ENCODE data around the gene UGT1A10. TPM values are rescaled to one million over a fixed set of nuclear protein-coding genes. Genes with fewer than 3 reads are reported as not detected.

Gene UGT1A10
- total RNA-seq, 2 donors from 2014 or later, result 0.41 TPM; not detected in 1

DNA sequence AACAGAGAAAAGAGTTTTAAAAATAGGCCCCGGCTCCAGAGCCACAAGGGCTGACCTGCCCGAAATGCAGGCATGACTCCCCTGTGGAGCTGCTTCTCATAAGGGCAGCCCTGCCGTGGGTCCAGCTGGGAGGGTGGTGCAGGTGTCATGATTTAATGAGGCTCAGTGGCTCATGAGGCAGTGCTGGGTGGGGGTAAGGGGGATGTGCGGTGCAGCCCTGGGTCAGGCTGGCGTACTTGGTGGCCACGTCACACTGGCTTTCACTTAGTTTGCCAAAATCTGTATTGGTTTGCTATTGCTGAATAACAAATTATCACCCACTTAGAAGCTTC is 184.5 kb downstream of the UGT1A10 start:
- DNase-seq (ENCODE audit: low spot score), result no peak
- Histone ChIP-seq H3K27me3 (replicated peaks; ENCODE audit: insufficient read depth) (no peaks in the 10 kb centered on the region), H3K4me3 (no peak overlapping the region), H3K9me3 (no peaks in the 10 kb centered on the region), H3K4me1 (ENCODE audit: control insufficient read depth in 1 of 2, low read depth in 2 of 2) (no peaks in the 10 kb centered on the region), H3K27ac (no peak overlapping the region), H3K36me3 (no peaks in the 10 kb centered on the region)
- no peak for ATAC-seq (ENCODE audit: insufficient number of reproducible peaks, low FRiP score, low read depth)
- TF ChIP-seq, protein P1, sequence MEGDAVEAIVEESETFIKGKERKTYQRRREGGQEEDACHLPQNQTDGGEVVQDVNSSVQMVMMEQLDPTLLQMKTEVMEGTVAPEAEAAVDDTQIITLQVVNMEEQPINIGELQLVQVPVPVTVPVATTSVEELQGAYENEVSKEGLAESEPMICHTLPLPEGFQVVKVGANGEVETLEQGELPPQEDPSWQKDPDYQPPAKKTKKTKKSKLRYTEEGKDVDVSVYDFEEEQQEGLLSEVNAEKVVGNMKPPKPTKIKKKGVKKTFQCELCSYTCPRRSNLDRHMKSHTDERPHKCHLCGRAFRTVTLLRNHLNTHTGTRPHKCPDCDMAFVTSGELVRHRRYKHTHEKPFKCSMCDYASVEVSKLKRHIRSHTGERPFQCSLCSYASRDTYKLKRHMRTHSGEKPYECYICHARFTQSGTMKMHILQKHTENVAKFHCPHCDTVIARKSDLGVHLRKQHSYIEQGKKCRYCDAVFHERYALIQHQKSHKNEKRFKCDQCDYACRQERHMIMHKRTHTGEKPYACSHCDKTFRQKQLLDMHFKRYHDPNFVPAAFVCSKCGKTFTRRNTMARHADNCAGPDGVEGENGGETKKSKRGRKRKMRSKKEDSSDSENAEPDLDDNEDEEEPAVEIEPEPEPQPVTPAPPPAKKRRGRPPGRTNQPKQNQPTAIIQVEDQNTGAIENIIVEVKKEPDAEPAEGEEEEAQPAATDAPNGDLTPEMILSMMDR (IDR thresholded peaks at IDR 0.05), result no peak

DNA sequence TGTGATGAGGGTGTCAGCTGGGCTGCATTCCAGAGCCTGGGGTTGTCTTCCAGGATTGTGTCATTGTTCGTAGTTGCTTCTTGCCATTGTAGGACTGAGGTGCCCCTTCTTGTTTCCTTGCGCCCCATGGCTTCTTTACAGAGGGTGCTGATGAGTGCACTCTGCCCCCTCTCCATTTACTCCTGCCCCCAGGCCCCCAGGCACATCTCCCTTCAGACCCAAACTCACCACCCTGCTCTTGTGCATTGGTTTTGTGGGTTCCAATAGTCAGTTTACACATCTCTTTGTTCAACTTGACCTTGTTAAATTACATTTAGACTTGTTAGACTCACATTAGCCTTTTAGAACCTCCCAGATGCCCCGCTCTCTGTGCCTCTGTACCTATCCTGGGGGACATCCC is 184.9 kb downstream of the UGT1A10 start:
- no peak overlapping the region for H3K4me3 ChIP-seq
- no peaks in the 10 kb centered on the region for H3K27me3 ChIP-seq (replicated peaks; ENCODE audit: insufficient read depth)
- H3K9me3 ChIP-seq, result no peaks in the 10 kb centered on the region
- no peak for DNase-seq (ENCODE audit: low spot score)
- no peak overlapping the region for H3K27ac ChIP-seq
- no peak for ATAC-seq (ENCODE audit: insufficient number of reproducible peaks, low FRiP score, low read depth)
- H3K4me1 ChIP-seq (ENCODE audit: control insufficient read depth in 1 of 2, low read depth in 2 of 2), result no peaks in the 10 kb centered on the region
- H3K36me3 ChIP-seq, result no peaks in the 10 kb centered on the region
- TF ChIP-seq, protein P1 (IDR thresholded peaks at IDR 0.05), result no peak

DNA sequence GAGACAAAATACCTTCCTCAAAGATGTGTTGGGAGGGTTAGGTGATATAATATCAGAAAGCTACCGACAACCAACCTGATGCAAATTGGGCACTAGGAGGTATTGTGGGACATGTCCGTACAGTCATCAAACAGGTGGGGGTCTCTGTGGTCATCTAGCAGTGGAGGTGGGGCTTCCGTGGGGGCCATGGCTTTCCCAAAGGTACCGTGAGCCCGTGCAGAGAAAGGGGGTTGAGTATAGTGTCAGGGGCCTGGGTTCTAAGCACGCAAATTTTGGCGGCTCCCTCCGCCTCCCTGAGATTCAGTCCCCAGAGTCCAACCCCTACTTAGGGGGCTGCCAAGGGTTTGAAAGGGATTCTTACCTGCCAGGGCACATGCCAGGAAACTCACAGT is 185.5 kb downstream of the UGT1A10 start:
- Histone ChIP-seq H3K27me3 (replicated peaks; ENCODE audit: insufficient read depth) (no peaks in the 10 kb centered on the region), H3K4me1 (ENCODE audit: control insufficient read depth in 1 of 2, low read depth in 2 of 2) (no peaks in the 10 kb centered on the region), H3K4me3 (no peak overlapping the region), H3K9me3 (no peaks in the 10 kb centered on the region), H3K36me3 (no peaks in the 10 kb centered on the region), H3K27ac (no peak overlapping the region)
- TF ChIP-seq, protein P1 (IDR thresholded peaks at IDR 0.05), result no peak
- no peak for DNase-seq (ENCODE audit: low spot score)
- no peak for ATAC-seq (ENCODE audit: insufficient number of reproducible peaks, low FRiP score, low read depth)

DNA sequence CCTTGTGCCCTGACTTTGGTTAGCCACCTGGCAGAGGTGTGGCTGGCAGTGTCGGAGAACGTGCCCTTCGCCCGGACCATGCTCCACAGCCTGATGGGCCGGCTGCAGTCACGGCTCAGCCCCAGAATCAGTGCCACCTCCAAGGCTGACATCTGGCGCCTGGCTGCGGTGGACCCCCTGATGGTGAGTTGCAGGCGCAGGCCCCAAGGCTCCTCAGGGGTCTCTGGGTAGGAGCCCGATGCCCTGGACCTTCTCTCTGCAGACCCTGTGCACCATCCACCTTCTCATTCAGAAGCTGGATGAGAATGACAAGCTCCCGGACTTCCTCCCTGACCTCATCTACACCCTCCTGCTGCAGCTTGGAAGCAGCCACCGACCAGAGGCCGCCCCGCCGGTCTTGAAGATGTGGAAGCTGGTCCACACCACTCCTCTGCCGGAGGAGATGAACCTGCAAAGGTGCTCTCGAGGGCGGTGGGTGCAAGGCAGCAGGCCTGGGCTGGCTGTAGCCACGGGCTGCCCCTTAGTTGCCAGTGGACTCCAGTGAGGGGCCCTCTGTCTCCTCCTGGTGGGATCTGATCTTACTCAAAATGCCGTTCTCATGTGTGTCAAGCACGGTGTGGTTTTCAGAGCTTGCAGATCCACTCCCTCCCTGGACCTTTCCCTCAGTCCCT is 186.0 kb downstream of the UGT1A10 start:
- Histone ChIP-seq H3K4me1 (ENCODE audit: control insufficient read depth in 1 of 2, low read depth in 2 of 2) (no peaks in the 10 kb centered on the region), H3K36me3 (no peaks in the 10 kb centered on the region), H3K9me3 (no peaks in the 10 kb centered on the region), H3K27me3 (replicated peaks; ENCODE audit: insufficient read depth) (no peaks in the 10 kb centered on the region), H3K27ac (no peak overlapping the region), H3K4me3 (no peak overlapping the region)
- TF ChIP-seq, protein P1 (IDR thresholded peaks at IDR 0.05), result no peak
- DNase-seq (ENCODE audit: low spot score) (no peak), ATAC-seq (ENCODE audit: insufficient number of reproducible peaks, low FRiP score, low read depth) (no peak)

Other genes with a start within 250 kb of the UGT1A10 start
- gene USP40, start 69.7 kb upstream of the UGT1A10 start, total RNA-seq, result 10 to 100 TPM; 23.3 to 30.0 TPM
- not detected for gene UGT1A8, start 18.8 kb upstream of the UGT1A10 start, total RNA-seq
- gene UGT1A9, start 35.5 kb downstream of the UGT1A10 start, total RNA-seq, result not detected
- under 1 TPM in 1 of 2 donors, not detected in 1; 0.35 TPM for gene UGT1A7, start 45.5 kb downstream of the UGT1A10 start, total RNA-seq
- not detected for gene UGT1A6, start 56.4 kb downstream of the UGT1A10 start, total RNA-seq
- gene UGT1A5, start 76.5 kb downstream of the UGT1A10 start, total RNA-seq, result not detected
- not detected for gene UGT1A4, start 82.3 kb downstream of the UGT1A10 start, total RNA-seq
- gene UGT1A3, start 92.6 kb downstream of the UGT1A10 start, total RNA-seq, result not detected
- not detected for gene UGT1A1, start 123.8 kb downstream of the UGT1A10 start, total RNA-seq
- not detected for gene MROH2A, start 141.9 kb downstream of the UGT1A10 start, total RNA-seq
- gene HJURP, start 218.1 kb downstream of the UGT1A10 start, total RNA-seq, result 1 to 10 TPM in 1 of 2 donors, under 1 TPM in 1; 0.95 to 1.6 TPM